NCI-H1417 (cell line): Measurements from ENCODE around the gene MIOX.

Experiments
- DNase-seq, 3 experiments: peaks; one replicate each; lab custom pipeline; 2025; lab: John Stamatoyannopoulos, UW

MIOX gene

DNA sequence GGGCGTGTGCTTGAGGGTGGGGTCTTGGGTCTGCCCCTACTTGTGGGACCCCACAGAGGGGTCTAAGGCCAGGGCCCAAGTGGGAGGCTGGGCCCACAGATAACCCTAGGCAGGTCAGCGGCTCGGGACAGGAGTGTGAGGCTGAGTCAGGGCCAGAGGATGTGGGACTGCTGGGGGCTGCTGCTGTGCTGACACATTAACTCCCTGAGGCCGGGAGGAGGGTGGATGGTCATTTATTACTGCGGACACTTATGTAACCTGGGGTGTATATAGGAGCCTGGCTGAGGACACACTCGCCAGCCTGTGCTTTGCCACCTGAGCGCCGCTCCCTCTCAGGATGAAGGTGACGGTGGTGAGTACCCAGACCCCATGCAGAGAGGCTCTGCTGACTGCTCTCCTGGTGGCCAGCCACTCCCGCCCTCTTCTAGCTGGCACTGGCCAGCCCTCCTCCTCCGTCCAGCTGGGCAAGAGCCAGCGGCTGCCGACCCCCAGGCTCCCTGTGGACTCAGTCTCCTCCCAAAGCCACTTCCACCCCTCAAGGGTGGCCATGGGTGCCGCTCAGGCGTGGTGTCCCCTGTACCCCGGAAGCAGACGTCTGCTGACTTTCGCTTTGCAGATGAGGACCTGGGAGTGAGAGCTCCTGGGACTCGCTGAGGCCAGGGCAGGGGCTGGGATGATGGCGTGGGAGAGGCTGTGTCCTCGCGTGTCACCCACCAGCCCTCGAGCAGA lies at the start of gene MIOX:
Gene MIOX (plus strand): TSS at position 299 of the 729 bp plus-strand sequence. CDS start 39 bp downstream, at position 338.
- DNase-seq: peak in 2 of 3 experiments; percentile 18 to 23

DNA sequence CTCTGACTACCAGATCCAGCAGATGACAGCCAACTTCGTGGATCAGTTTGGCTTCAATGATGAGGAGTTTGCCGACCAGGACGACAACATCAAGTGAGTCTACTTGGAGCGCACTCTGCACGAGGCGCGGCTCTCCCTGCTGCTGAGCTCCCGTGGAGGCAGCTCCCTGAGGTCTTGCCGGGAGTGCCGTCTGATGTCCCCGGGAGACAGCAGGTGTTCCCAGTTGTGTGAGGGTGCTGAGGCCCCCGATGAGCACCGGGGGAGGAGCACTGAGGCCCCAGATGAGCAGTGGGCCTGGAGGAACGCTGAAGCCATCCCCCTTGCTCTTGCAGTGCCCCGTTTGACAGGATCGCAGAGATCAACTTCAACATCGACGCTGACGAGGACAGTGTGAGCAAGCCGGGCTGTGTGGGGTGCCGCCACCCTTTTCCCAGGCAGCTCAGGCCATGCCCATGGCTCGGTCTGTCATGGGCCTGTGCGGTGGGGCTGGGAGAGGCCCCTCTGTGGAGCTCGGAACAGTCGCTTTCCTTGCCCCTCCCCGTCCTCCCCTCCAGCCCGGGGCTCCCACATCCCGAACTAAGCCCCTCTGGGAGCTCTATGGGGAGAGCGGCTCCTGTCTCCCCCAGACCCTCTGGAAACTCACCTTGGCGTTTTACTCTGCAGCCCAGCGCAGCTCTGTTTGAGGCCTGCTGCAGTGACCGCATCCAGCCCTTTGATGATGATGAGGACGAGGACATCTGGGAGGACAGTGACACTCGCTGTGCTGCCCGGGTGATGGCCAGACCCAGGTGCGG lies 49.0 kb upstream of the MIOX start:
- DNase-seq: no peak

DNA sequence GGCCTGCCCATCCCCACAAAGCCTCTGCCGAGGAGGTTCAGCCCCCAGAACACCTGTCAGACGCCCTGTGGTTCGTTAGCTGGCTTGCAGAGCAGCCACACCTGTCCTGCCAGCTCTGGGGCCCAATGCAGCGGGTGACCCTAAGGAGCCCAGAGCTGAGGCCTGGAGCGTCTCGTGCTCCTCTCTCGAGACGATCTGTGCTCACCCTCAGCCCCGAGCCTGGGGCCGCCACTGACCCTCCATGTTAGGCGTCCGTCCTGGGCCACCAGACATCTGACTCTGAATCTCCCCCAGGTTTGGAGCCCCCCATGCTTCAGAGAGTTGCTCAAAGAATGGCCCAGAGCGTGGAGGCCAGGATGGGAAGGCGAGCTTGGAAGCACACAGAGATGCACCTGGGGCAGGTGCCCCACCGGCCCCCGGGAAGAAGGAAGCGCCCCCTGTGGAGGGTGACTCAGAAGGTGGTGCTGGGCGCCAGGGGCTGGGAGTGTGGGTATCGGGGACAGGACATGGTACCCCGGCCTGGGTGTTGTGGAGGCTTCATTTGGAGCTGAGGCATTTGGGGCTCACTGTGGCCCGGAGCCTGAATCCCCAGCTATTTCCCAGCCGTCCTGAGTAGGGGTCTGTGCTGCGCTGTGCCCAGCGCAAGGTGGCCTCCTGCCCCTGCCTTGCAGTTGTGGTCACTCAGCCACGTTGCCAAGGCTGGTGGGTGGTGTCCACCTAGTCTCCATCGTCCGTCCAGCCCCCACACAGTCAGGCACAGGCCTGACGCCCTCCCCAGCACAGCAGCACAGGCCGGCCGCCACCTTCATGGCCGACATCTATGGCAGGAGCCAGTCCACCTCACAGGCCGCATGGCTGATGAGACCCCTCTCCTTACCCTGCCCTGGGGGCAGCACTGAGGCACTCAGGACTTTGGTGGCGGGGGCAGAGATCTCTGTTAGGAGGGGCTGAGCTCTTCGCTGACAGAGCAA lies 48.1 kb upstream of the MIOX start:
- DNase-seq: no peak

DNA sequence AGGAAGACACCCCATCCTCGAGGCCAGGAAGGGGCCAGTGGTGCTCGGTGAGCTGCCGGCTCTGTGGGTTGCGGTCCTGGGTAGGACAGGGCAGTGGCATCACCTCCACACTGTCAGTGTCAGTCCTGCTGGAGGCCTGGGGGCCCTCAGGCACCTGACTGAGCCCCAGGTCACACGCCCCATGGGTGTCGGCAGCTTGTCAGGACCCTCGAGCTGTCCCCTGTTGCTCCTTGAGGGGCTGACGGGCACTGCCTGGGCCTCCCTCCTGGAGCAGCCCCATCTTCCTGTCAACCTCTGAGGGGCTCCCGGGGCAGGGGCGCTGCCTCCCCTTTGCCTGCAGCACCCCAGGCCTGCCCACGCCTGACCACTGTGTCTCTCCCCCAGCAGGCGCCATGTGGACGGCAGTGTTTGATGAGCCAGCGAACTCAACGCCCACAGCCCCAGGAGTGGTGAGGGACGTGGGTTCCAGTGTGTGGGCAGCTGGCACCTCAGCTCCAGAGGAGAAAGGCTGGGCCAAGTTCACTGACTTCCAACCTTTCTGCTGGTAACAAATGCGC lies 47.3 kb upstream of the MIOX start:
- no peak for DNase-seq

DNA sequence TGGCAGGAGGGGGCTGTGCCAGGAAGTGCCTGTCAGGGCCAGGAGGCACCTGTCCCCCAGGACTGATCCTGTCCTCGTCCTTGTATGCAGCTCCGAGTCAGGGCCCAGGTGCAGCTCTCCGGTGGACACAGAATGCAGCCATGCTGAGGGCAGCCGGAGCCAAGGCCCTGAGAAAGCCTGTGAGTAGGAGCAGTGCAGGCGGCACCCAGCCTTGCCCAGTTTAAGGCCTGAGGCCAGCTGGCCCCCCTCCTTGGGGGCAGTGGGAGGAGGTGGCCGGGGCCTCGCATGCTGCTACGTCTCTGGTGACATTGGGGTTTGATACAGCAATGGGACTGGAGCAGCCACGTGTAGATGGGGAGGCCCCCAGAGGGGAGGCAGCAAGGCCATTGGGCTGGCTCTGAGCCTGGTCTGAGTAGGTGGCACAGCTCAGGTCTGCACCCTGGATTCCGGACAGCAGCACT lies 46.8 kb upstream of the MIOX start:
- DNase-seq: no peak

DNA sequence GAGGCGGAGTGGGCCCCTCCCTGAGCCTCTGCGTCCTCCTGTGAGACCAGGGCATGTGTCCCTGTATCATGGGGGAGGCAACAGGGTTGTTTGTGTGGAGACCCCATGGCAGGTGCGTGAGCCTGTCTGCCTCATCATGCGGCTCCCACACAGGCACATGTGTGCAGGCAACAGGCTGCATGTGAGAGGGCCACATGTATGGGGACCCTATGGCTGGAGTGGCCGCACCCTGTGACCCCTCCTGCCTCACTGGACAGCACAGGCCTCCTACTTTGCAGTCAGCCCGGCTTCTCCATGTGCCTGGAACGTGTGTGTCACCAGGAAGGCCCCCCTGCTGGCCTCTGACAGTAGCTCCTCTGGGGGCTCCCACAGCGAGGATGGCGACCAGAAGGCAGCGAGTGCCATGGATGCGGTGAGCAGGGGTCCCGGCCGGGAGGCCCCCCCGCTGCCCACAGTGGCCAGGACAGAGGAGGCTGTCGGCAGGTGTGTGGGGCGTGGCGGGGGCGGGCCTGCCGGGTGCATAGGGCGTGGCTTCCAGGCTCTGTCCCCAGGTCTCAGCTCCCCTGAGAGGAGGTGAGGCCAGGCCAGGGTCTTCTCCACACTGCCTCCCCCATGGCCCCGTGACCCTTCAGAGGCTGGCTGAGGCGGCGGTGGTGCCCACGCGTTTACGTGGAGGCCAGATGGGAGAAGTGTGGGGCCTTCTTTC lies 46.0 kb upstream of the MIOX start:
- no peak for DNase-seq

DNA sequence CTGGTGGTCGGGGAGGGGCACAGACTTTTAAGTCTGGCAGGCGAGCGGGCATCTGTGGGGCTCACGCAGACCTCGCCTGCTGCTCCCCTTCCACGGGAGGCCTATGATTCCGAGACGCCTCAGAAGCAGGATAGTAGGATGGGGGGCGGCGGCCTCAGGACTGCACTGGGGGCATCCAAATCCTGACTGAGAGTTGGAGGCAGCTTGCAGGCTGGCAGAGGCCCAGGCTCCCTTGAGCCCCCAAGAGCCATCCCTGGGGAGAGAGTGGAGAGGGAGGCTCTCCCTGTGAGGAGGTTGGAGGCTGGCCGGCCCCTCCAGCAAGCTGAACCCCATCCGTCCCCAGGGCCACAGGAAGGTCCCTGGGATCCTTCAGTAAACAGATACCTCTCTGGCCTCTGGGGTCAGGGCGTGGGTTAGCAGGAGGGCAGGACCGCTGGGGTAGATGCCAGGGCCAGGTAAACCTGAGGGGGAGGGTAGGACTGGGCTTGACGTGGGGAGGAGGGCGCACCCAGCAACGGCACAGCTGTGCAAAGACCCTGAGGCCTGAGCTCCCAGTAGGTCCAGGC lies 45.1 kb upstream of the MIOX start:
- DNase-seq: no peak

DNA sequence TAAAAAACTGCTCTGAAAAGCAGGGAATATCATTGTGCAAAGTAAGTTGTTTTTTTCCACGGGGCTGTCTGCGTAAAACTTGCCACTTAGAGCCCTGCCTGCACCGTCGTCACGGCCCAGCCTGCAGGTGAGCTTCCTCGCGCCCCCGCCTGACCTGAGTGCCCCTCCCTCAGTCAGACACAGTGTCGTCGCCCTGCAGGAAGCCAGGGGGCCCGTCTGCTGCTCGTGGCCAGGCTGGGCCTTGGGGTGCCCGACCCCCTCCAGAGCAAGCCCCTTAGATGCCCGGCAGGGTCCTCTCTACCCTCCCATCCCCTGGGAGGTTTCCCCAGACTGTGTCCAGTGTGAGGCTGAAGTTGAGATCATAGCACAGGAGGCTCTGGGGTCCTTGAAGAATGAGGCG lies 43.5 kb upstream of the MIOX start:
- DNase-seq: no peak

DNA sequence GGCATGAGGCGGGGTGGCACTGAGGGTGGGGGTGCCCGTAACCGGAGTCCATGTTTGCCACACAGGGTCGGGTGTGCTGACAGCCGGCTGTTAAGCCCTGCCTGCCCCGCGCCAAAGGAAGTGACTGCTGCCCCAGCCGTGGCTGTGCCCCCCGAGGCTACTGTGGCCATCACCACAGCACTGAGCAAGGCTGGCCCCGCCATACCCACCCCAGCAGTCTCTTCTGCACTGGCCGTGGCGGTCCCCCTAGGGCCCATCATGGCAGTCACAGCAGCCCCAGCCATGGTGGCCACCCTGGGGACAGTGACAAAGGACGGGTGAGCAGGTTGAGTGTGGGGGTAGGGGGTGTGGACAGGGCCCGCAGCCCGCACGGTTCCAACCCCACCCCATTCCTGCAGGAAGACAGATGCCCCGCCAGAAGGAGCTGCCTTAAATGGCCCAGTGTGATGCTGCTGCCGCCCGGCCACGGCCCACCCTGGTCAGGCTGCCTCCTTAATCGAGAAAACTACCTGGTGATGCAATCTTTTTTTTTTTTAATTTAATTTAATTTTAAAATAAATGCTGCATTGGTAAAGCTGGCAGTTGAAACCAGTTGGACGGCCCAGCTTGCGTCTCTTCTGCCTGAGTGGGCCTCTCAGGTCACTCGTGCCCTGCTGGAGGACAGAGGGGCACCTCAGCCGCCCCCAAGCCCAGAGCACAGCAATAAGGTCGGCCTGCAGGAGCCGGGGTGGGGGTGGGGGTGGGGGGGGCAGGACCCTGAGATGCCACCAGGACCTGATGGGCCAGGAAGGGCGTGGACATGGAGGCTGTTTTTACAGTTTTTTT lies 42.6 kb upstream of the MIOX start:
- DNase-seq: no peak

DNA sequence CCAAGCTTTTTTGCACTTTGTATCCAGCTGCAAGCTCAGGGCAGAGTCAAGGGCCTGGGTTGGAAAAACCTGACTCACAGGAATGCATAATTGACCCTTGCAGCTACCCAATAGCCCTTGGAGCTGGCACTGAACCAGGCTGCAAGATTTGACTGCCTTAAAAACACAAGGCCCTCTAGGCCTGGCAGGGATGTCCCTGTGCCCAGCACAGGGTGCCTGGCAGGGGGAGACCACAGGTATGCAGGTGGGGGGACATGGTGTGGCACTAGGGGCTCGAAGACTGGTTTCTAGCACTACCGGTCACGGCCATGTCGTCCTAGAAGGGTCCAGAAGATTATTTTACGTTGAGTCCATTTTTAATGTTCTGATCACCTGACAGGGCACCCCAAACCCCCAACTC lies 42.0 kb upstream of the MIOX start:
- DNase-seq: no peak

DNA sequence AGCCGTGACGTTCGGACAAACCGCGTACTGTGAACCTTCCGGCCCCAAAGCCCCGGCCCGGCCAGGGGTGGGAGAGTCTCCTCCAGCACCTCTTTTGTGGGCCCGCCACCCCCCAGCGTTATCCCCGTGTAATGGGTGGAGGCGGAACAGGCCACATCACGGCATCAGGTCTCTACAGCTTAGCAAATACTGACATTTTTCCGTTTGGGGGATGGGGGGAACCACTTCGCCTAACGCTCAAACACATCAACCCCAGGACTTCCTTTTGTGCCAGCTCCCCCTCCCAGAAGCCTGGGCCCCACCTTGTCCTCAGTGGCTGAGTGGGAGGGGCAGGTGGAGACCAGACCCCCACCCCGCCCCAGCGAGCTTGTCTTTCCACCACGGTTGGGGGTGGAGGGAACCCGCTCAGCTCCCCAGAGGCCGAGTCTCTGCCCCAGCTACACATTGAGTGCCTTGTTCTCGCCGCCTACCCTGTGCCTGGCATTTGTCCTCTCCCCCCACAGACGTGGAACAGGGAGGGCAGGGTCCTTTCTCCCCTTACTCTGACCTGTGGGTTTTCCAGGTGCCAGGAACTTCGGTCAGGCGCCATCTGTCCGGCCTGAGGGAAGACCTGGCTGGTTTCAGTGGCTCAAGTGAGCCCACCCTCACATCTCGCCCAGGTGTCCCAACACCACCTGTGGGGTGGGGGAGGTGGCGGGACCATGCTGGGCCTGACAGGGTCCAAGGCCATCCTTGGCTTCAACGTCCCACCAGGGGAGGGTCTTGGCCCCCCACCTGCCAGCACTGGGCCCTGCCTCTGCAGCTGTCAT lies 41.4 kb upstream of the MIOX start:
- DNase-seq: no peak

DNA sequence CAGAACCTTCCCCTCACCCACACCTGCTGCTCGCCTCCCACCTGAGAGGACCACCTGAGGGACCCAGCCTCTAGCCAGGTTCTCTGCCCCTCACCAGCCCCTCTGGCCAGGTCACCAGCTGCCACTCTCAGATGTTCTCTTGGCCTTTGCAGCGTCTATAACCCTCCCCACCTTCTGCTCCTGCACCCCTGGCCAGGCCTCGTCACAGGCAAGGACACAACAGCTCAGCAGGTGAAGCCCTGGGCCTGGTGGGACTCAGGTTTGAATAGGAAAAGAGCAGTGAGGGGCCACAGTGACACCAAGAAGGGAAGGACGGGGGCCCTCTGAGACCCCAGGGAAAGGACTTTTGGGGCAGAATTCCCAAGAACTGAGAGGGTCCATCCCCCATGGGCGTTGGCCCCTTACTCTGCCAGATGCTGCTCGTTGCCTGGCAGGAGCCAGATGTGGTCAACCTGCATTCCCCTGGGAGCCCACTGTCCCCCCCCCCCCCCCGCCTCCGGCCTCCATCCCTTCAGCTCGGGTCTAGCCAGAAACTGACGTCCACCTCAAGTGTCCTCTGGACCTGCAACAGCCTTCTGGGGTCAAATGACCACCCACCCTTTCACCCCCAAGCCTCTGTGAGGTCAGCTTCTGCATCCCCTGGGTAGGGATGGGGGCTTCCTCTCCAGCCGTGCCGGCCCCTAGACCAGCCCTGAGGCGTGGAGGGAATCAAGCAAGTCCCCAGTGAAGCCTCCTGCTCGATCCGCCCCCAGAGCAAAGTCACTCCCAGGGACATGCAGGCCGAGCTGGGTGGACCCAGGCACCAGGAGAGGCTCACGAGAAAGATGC lies 40.6 kb upstream of the MIOX start:
- no peak for DNase-seq

DNA sequence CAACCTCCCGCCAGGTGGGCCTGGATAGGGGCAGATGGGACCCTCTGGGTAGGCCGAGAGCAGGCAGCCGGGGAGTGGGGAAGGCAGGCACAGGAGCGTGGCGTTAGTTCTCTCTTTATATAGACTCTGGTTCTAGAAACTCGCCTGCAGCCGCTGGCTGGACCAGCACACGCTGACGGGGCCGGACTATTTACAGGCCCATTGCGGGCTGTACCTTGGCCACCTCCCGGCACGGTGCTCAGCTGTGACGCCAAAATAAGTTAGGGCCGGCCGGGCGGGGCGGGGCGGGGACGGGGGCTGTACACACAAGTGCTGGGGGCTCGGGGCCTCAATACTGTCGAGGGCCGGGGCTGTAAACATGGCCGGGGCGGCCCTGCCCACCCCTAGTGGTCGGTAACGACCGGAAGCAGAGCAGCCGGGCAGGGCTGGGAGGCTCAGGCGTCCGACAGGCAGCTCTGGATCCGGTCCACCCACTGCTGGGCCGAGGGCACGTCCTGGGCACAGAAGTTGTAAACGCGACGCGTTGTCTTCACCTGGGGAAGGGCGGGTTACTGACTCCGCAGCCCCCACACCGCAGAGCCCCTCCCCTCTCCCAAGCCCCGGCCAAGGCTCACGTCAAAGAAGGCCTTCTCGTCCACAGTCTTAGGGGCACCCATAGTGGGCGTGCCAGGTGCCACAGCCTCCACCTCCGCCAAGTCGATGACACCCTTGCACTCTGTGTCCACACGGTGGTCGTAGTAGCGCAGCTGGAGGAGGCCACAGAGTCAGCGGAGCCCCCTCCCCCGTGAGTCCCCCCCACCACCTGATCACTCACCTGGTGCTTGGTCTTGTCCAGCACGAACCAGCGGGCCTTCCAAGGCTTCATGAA lies 39.7 kb upstream of the MIOX start:
- no peak for DNase-seq

DNA sequence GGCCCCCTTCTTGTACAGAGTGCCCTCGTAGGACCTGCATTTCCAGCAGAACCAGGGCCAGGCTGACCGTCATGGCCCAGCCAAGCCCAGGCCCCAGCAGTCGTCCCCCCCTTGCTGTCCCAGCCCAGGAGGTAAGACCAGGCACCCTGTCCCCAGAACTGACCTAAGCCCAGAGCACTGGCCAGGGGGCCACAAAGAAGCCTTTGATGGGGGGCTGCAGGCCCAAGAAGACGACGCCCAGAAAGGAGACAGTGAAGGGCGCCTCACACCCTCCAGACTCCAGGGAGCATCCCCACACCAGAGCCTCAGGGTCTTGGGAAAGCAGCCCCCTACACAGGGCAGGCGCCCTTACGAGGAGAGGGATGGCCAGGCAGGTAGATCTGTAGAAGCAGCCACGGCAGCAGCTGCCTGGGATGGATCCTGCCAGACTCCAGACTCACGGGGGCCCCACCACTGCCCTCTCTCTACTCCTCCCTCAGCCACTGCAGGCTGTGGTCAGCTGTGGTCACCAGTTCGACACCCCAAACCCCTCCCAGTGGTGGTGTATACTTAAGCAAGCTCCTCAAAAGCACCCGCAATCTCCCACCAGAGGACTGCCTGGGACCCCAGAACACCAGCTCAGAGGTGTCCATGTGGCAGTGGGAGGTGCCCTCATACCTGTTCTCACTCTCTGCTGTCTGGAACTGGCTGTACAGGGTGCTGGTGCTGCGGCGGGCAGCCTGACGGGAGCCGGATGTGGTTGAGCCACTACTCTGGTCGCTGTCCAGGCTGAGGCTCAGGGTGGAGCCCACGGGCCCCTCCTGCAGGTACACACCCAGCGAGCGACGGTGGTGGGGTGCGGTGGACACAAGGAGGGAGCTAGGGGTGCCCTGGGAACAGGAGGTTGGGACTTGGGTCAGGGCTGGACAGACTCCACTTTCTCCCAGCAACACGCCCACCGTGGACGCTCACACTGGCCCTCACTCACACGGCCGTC lies 38.8 kb upstream of the MIOX start:
- no peak for DNase-seq

DNA sequence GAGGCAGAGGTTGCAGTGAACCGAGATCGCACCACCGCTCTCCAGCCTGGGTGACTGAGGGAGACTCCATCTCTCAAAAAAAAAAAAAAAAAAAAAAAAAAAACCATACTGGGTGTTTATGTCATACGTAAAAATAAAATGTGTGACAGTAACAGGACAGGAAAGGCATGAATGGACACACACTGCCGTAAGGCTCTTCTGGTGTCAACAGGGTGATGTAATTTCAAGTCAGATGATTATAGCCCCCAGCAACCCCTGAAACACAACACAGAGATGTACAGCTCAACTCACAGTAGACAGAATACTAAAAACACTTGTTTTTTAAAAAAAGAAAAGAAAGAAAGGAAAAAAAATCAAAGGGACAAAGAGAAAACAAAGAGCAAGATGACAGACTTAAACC lies 34.0 kb upstream of the MIOX start:
- DNase-seq: no peak

DNA sequence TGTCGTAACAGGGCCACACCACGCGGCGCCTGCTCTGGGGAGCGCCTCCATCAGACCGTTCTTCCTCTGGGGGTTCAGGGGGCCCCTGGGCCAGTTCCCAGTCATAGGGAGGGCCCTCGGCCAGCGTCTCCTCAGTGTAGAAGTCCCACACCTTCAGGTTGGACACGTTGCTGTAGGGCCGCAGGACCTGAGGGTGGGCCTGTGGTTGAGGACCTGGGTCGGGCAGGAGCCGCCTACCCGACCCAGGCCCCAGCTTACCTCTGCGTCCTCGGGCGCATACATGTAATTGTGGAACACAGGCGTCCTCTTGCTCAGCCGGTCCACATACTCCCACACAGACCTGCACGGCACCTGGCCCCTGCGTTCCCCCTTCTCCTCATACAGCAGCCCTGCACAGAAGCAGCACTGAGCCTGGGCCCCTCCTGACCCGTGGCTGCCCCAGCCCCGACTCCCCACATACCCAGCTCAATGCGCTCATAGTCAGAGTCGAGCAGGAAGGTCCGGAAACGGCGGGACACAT lies 32.0 kb upstream of the MIOX start:
- DNase-seq: no peak
